Mesendoderm (in vitro differentiated cells): ENCODE results near the gene ARHGAP1.

Experiments used
- DNase-seq: peaks from one replicate; pipeline ENCODE4 v3.0.0; 2013
- H2AK5ac ChIP-seq: 2 replicates; pipeline ENCODE4 v1.6.1; 2013; ENCODE audit warnings: low read length, inconsistent platforms
- H2BK120ac ChIP-seq: 2 replicates; pipeline ENCODE4 v1.6.1; 2013; ENCODE audit warnings: low read depth, mild to moderate bottlenecking, low read length, moderate library complexity, mixed read lengths
- H2BK15ac ChIP-seq: replicated peaks from 2 replicates; pipeline ENCODE4 v1.6.1; 2013; ENCODE audit warnings: low read depth, mild to moderate bottlenecking, moderate library complexity
- H2BK5ac ChIP-seq: 2 replicates; pipeline ENCODE4 v1.6.1; 2013; ENCODE audit warnings: low read length, inconsistent platforms
- H3K18ac ChIP-seq: 2 replicates; pipeline ENCODE4 v1.6.1; 2013; ENCODE audit warnings: mild to moderate bottlenecking, low read length, mixed read lengths
- H3K23ac ChIP-seq: one replicate; pipeline ENCODE4 v1.6.1; 2013; ENCODE audit warnings: low read length
- H3K27ac ChIP-seq: 2 replicates; pipeline ENCODE4 v1.5.1; 2013; ENCODE audit warnings: low read depth, mild to moderate bottlenecking, inconsistent platforms, low read length, moderate library complexity
- H3K27me3 ChIP-seq: 2 replicates; pipeline ENCODE4 v1.6.1; 2013; ENCODE audit warnings: low read length, control low read depth, mild to moderate bottlenecking, inconsistent platforms; ENCODE audit not compliant: insufficient read depth, poor library complexity
- H3K36me3 ChIP-seq: 2 replicates; pipeline ENCODE4 v1.6.1; 2013; ENCODE audit warnings: low read length, inconsistent platforms; ENCODE audit not compliant: control insufficient read depth, insufficient read depth
- H3K4ac ChIP-seq: one replicate; pipeline ENCODE4 v1.6.1; 2013; ENCODE audit warnings: low read depth, mild to moderate bottlenecking, low read length, moderate library complexity
- H3K4me1 ChIP-seq: 2 replicates; pipeline ENCODE4 v1.6.1; 2013; ENCODE audit warnings: low read depth, low read length, inconsistent platforms; ENCODE audit not compliant: control insufficient read depth
- H3K4me2 ChIP-seq: 2 replicates; pipeline ENCODE4 v1.6.1; 2013; ENCODE audit warnings: low read length
- H3K4me3 ChIP-seq: 2 replicates; pipeline ENCODE4 v1.5.1; 2013; ENCODE audit warnings: mild to moderate bottlenecking, low read length
- H3K56ac ChIP-seq: one replicate; pipeline ENCODE4 v1.6.1; 2013; ENCODE audit warnings: low read length
- H3K79me1 ChIP-seq: 2 replicates; pipeline ENCODE4 v1.6.1; 2013; ENCODE audit warnings: low read length, inconsistent platforms
- H3K79me2 ChIP-seq: 2 replicates; pipeline ENCODE4 v1.6.1; 2013; ENCODE audit warnings: mild to moderate bottlenecking, low read length; ENCODE audit not compliant: control insufficient read depth, insufficient read depth
- H3K9ac ChIP-seq: 2 replicates; pipeline ENCODE4 v1.6.1; 2013; ENCODE audit warnings: low read length, inconsistent platforms
- H4K5ac ChIP-seq: one replicate; pipeline ENCODE4 v1.6.1; 2013; ENCODE audit warnings: low read length
- H4K8ac ChIP-seq: one replicate; pipeline ENCODE4 v1.6.1; 2013; ENCODE audit warnings: low read depth, mild to moderate bottlenecking, control low read depth, low read length, moderate library complexity
- WGBS: extraction: QIAGEN DNeasy Blood & Tissue Kit; methylation state at CpG from one replicate; pipeline ENCODE4 v1.1.7; 2013; ENCODE audit warnings: low lambda C conversion rate, missing lambda C conversion rate; ENCODE audit not compliant: insufficient coverage; ENCODE audit errors: extremely low coverage; 5-methylcytosine and 5-hydroxymethylcytosine counted together

Gene ARHGAP1

DNA sequence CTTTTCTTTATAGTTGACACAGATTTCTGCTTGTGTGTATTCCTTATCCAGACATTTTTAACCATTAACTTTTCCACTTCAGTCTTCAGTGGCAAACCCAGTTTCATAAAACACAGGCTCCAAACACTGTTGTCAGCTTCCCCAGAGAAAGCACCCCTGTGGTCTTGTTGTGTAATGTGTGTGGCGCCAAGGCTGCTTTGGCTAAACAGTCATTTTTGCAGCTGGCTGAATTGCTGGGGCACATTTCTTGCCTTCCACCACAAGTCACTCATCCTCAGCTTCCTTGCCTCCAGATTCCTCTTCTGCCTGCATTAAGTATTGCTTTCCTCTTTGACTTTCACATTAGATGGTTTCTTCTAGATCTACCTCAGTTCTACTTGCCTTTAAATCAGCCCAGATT is 40.5 kb downstream of the ARHGAP1 start:
- Histone ChIP-seq H4K8ac (no peak overlapping the region), H3K27me3 (no peaks in the 10 kb centered on the region), H2BK15ac (no peak overlapping the region), H4K5ac (no peak overlapping the region), H3K18ac (no peak overlapping the region), H3K79me1 (no peaks in the 10 kb centered on the region), H3K79me2 (no peaks in the 10 kb centered on the region), H3K27ac (no peak overlapping the region), H3K4me1 (no peaks in the 10 kb centered on the region), H2BK5ac (no peak overlapping the region), H3K36me3 (peaks cover 7% of the 10 kb centered on the region), H3K9ac (no peak overlapping the region), H2AK5ac (no peak overlapping the region), H3K4me2 (no peak overlapping the region), H2BK120ac (no peak overlapping the region), H3K56ac (no peak overlapping the region), H3K4ac (no peak overlapping the region), H3K23ac (no peak overlapping the region), H3K4me3 (no peak overlapping the region)
- no peak for DNase-seq
- WGBS, result no CpG with 5 or more reads among the region's 1 CpG

DNA sequence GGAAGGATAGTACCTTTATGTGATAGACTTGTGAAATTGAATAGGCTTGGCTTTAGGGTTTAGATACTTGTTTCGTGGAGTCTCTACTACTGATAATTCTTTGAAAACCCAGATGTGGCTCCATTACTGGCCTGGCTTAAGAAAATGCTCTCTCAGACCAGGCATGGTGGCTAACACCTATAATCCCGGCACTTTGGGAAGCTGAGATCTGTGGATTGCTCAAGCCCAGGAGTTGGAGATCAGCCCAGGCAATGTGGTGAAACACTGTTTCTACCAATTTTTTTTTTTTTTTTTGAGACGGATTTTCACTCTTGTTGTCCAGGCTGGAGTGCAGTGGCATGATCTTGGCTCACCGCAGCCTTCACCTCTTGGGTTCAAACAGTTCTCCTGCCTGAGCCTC is 42.2 kb downstream of the ARHGAP1 start:
- no peak overlapping the region for H3K9ac ChIP-seq
- no peak for DNase-seq
- no peak overlapping the region for H3K18ac ChIP-seq
- no peak overlapping the region for H2BK120ac ChIP-seq
- H3K4me2 ChIP-seq, result no peak overlapping the region
- H3K27me3 ChIP-seq, result no peaks in the 10 kb centered on the region
- H3K4me1 ChIP-seq, result no peaks in the 10 kb centered on the region
- no peak overlapping the region for H3K56ac ChIP-seq
- H4K8ac ChIP-seq, result no peak overlapping the region
- no peak overlapping the region for H2BK15ac ChIP-seq
- no peaks in the 10 kb centered on the region for H3K79me1 ChIP-seq
- no peak overlapping the region for H3K4ac ChIP-seq
- no peak overlapping the region for H3K23ac ChIP-seq
- no peak overlapping the region for H3K4me3 ChIP-seq
- no peaks in the 10 kb centered on the region for H3K79me2 ChIP-seq
- no peak overlapping the region for H4K5ac ChIP-seq
- whole genome bisulfite sequencing, result no CpG with 5 or more reads among the region's 4 CpGs
- peaks cover 7% of the 10 kb centered on the region for H3K36me3 ChIP-seq
- no peak overlapping the region for H2BK5ac ChIP-seq
- no peak overlapping the region for H3K27ac ChIP-seq
- no peak overlapping the region for H2AK5ac ChIP-seq

DNA sequence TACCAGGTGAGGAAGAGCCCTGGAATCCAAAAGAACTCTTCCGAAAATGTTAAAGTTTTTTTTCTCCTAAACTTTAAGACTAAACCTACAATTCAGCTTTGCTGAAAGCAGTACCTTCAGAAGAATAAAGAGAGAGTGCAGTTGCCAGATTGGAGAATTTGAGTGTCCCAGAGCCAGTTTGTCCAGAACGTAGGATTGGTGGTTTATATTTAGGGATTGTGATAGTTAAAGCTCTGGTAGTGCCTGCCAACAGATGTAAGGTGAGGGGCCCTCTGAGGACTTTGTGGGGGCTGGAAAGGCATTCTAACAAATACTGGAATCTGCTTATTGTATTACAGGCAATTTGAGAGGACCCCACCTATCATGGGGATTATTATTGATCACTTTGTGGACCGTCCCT is 43.2 kb downstream of the ARHGAP1 start:
- no peak overlapping the region for H3K4me2 ChIP-seq
- H3K56ac ChIP-seq, result no peak overlapping the region
- no peak overlapping the region for H2AK5ac ChIP-seq
- no peaks in the 10 kb centered on the region for H3K79me1 ChIP-seq
- no peak overlapping the region for H3K23ac ChIP-seq
- no peak overlapping the region for H2BK5ac ChIP-seq
- no peak overlapping the region for H3K4me3 ChIP-seq
- no peaks in the 10 kb centered on the region for H3K4me1 ChIP-seq
- DNase-seq, result no peak
- no peak overlapping the region for H3K9ac ChIP-seq
- no peaks in the 10 kb centered on the region for H3K27me3 ChIP-seq
- no peak overlapping the region for H3K4ac ChIP-seq
- no peak overlapping the region for H4K8ac ChIP-seq
- peaks cover 4% of the 10 kb centered on the region for H3K36me3 ChIP-seq
- H3K18ac ChIP-seq, result no peak overlapping the region
- no CpG with 5 or more reads among the region's 3 CpGs for WGBS
- no peaks in the 10 kb centered on the region for H3K79me2 ChIP-seq
- no peak overlapping the region for H3K27ac ChIP-seq
- no peak overlapping the region for H4K5ac ChIP-seq
- no peak overlapping the region for H2BK15ac ChIP-seq
- no peak overlapping the region for H2BK120ac ChIP-seq

DNA sequence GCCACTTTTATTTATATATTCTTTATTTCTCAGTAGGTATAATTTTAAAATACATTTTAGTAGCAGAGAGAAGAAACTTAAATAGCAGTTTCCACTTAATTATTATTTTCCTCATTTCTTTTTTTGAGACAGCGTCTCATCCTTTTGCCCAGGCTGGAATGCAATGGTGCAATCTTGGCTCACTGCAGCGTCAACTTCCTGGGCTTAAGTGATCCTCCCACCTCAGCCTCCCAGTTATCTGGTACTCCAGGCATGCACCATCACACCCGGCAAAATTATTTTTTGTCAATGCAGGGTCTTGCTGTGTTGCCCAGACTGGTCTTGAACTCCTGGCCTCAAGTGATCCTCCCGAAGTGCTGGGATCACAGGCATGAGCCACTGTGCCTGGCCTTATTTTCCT is 44.8 kb downstream of the ARHGAP1 start:
- no peak overlapping the region for H3K18ac ChIP-seq
- H3K79me1 ChIP-seq, result no peaks in the 10 kb centered on the region
- H2BK5ac ChIP-seq, result no peak overlapping the region
- no peak overlapping the region for H3K9ac ChIP-seq
- H3K56ac ChIP-seq, result no peak overlapping the region
- H3K79me2 ChIP-seq, result no peaks in the 10 kb centered on the region
- H4K5ac ChIP-seq, result no peak overlapping the region
- no peak overlapping the region for H3K4me2 ChIP-seq
- no peak overlapping the region for H3K23ac ChIP-seq
- DNase-seq, result no peak
- no peaks in the 10 kb centered on the region for H3K27me3 ChIP-seq
- H2AK5ac ChIP-seq, result no peak overlapping the region
- no peak overlapping the region for H2BK120ac ChIP-seq
- peaks cover 3% of the 10 kb centered on the region for H3K36me3 ChIP-seq
- no peak overlapping the region for H4K8ac ChIP-seq
- no CpG with 5 or more reads among the region's 4 CpGs for WGBS
- H3K27ac ChIP-seq, result no peak overlapping the region
- H3K4me3 ChIP-seq, result no peak overlapping the region
- no peak overlapping the region for H2BK15ac ChIP-seq
- no peaks in the 10 kb centered on the region for H3K4me1 ChIP-seq
- H3K4ac ChIP-seq, result no peak overlapping the region

DNA sequence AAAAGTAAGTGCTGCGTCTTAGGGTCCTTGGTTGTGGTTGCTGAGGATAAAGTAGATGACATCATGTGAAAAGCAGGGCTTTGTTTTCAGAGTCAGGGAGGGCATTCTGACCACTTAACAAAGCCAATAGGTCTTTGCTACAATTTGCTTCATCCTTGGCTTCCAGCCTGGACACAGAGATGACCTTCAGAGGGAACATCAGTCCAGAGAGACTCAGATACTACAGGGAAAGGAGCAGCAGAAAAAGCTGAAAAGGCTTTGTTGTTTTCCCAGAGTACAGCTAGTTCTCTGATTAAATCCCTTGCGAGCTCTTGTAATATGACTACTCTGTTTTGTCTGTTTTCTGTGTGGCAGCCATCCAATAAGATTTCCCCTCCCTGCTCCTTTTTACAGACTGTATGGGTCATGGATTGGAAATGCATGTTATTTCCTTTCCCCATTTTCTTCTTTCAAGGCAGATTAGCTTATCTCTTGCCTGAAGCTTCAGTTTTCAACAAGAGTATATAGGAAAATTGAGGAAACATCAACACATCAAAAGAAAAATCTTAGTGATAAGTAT is 51.2 kb downstream of the ARHGAP1 start:
- peaks cover 5% of the 10 kb centered on the region for H3K36me3 ChIP-seq
- peak; percentile 58 for DNase-seq
- H2BK120ac ChIP-seq, result no peak overlapping the region
- H4K5ac ChIP-seq, result no peak overlapping the region
- no peak overlapping the region for H2BK5ac ChIP-seq
- no peak overlapping the region for H3K4me3 ChIP-seq
- no peak overlapping the region for H3K4me2 ChIP-seq
- no peak overlapping the region for H3K23ac ChIP-seq
- H3K4ac ChIP-seq, result no peak overlapping the region
- H4K8ac ChIP-seq, result no peak overlapping the region
- H3K79me1 ChIP-seq, result no peaks in the 10 kb centered on the region
- no peak overlapping the region for H3K27ac ChIP-seq
- H2AK5ac ChIP-seq, result no peak overlapping the region
- no peak overlapping the region for H3K56ac ChIP-seq
- H2BK15ac ChIP-seq, result no peak overlapping the region
- no peaks in the 10 kb centered on the region for H3K27me3 ChIP-seq
- H3K4me1 ChIP-seq, result no peaks in the 10 kb centered on the region
- no peak overlapping the region for H3K18ac ChIP-seq
- no CpG with 5 or more reads among the region's 2 CpGs for WGBS
- H3K9ac ChIP-seq, result no peak overlapping the region
- H3K79me2 ChIP-seq, result no peaks in the 10 kb centered on the region

DNA sequence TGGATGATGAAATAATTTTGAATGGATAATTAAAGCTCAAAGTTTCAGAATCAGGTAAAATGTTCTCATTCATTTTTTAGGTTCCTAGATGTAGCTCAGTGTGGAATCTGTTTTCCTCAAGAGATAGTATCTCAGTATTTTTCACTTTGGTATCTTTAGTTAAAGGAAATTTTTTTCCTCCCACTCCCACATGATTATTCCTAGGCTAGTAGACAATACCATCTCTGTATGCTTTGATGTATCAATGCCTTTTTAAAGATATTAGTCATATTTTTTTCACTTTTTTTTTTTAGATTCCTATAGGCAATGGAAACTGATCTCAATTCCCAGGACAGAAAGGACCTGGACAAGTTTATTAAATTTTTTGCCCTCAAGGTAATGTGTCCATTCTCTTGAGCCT is 56.4 kb downstream of the ARHGAP1 start:
- no peak for DNase-seq
- H3K79me1 ChIP-seq, result no peaks in the 10 kb centered on the region
- no peak overlapping the region for H2BK15ac ChIP-seq
- no peak overlapping the region for H4K8ac ChIP-seq
- no peaks in the 10 kb centered on the region for H3K27me3 ChIP-seq
- H3K23ac ChIP-seq, result no peak overlapping the region
- H3K9ac ChIP-seq, result no peak overlapping the region
- H3K56ac ChIP-seq, result no peak overlapping the region
- H3K27ac ChIP-seq, result no peak overlapping the region
- no peak overlapping the region for H2BK5ac ChIP-seq
- no peak overlapping the region for H3K18ac ChIP-seq
- no peaks in the 10 kb centered on the region for H3K79me2 ChIP-seq
- no peak overlapping the region for H3K4ac ChIP-seq
- no peak overlapping the region for H2AK5ac ChIP-seq
- H2BK120ac ChIP-seq, result no peak overlapping the region
- no peak overlapping the region for H3K4me3 ChIP-seq
- peaks cover 2% of the 10 kb centered on the region for H3K36me3 ChIP-seq
- H4K5ac ChIP-seq, result no peak overlapping the region
- H3K4me1 ChIP-seq, result no peaks in the 10 kb centered on the region
- no peak overlapping the region for H3K4me2 ChIP-seq
